HepG2 (cell line): ENCODE measurements around the gene VDAC2. TPM values are rescaled to one million over a fixed set of nuclear protein-coding genes. Genes with fewer than 3 reads are reported as not detected.

Source experiments
- ATAC-seq: fragments of 200-7000 bp; cut with Tn5 transposase; 3 replicates; pipeline ENCODE4 v1.9.1; 2020; ENCODE audit warnings: mild to moderate bottlenecking, moderate library complexity
- BruUV-seq: library from RNA; stranded (reverse); fragments of 400-500 nt; replicated peaks from 2 replicates; lab custom pipeline; 2021; lab: Mats Ljungman, UMichigan
- CTCF ChIA-PET: fragments of 300-600 bp; formaldehyde crosslinking; extraction: SDS; loops from one replicate; lab custom pipeline; 2021; ENCODE audit warnings: low total read pairs, inconsistent platforms, low intra/inter-chr PET ratio; lab: Yijun Ruan, JAX
- POLR2A ChIA-PET: fragments of 350-600 bp; sonication (Branson Sonifier 250); formaldehyde crosslinking; loops from one replicate; lab custom pipeline; 2020; ENCODE audit warnings: antibody characterized with exemption, inconsistent platforms; lab: Yijun Ruan, JAX
- DNase-seq: peaks from one replicate; pipeline ENCODE4 v3.0.0-alpha.2; 2015; ENCODE audit warnings: low spot score
- FAIRE-seq: peaks from 3 replicates; lab custom pipeline; 2011; peaks lifted over from hg19 to GRCh38; lab: Jason Lieb, UNC
- H2AFZ ChIP-seq: one replicate; pipeline ENCODE4 v1.6.1; 2011; ENCODE audit warnings: low read length, inconsistent platforms
- H3K27ac ChIP-seq: fragments of 300-600 bp; 3 replicates; pipeline ENCODE4 v1.8.0; 2011; ENCODE audit warnings: mixed run types, mild to moderate bottlenecking, mixed read lengths, low read length, inconsistent platforms; ENCODE audit not compliant: insufficient read depth; ENCODE audit errors: extremely low read length
- H3K27me3 ChIP-seq, 2 experiments: fragments of 200-600 bp in 1 of 2; 2 replicates in 1 of 2; 3 replicates in 1 of 2; pipeline versions ENCODE4 v1.6.0 to v1.8.0; 2011; ENCODE audit warnings: low read length in 2 of 2, mild to moderate bottlenecking in 2 of 2, moderate library complexity in 2 of 2, inconsistent platforms in 1 of 2; ENCODE audit not compliant: insufficient read depth in 2 of 2, control insufficient read depth in 1 of 2
- H3K36me3 ChIP-seq, 2 experiments: fragments of 200-600 bp in 1 of 2; replicated peaks in 1 of 2; 2 replicates in 1 of 2; 3 replicates in 1 of 2; pipeline versions ENCODE4 v1.5.1 to v1.8.0; 2011; ENCODE audit warnings: low read length in 2 of 2, inconsistent platforms in 1 of 2; ENCODE audit not compliant: insufficient read depth in 2 of 2, control insufficient read depth in 1 of 2
- H3K4me1 ChIP-seq: 2 replicates; pipeline ENCODE4 v1.5.1; 2012; ENCODE audit warnings: low read length, inconsistent platforms; ENCODE audit not compliant: insufficient read depth
- H3K4me2 ChIP-seq: 2 replicates; pipeline ENCODE4 v1.6.0; 2011; ENCODE audit warnings: low read depth, low read length, inconsistent platforms
- H3K4me3 ChIP-seq, 3 experiments: fragments of 200-600 bp in 1 of 3; sonication (generic), shearing (Covaris generic) in 1 of 3; replicated peaks in 1 of 3; 2 replicates each; pipeline ENCODE4 v1.5.1; 2011 to 2016; ENCODE audit warnings: low read length in 3 of 3, inconsistent platforms in 2 of 3, low read depth in 2 of 3, mild to moderate bottlenecking in 2 of 3, control low read depth in 1 of 3, mixed read lengths in 1 of 3; ENCODE audit not compliant: insufficient read depth in 1 of 3
- H3K79me2 ChIP-seq: one replicate; pipeline ENCODE4 v1.6.1; 2011; ENCODE audit warnings: low read length, inconsistent platforms; ENCODE audit not compliant: insufficient read depth
- H3K9ac ChIP-seq: 2 replicates; pipeline ENCODE4 v1.6.0; 2011; ENCODE audit warnings: mild to moderate bottlenecking, low read depth, low read length, inconsistent platforms; ENCODE audit not compliant: insufficient read depth
- H3K9me3 ChIP-seq: 2 replicates; pipeline ENCODE4 v1.5.1; 2012; ENCODE audit warnings: mild to moderate bottlenecking, low read length
- H4K20me1 ChIP-seq: 2 replicates; pipeline ENCODE4 v1.6.0; 2011; ENCODE audit warnings: inconsistent platforms, mild to moderate bottlenecking, low read length, moderate library complexity; ENCODE audit not compliant: insufficient read depth
- BRD4 ChIP-seq: sonication (generic); formaldehyde crosslinking; IDR thresholded peaks from 2 replicates; pipeline ENCODE4 v1.4.0; 2020; ENCODE audit warnings: missing genetic modification reagents
- WGBS: methylation state at CpG from one replicate; pipeline ENCODE4 v1.1.6; 2017; ENCODE audit warnings: low lambda C conversion rate; 5-methylcytosine and 5-hydroxymethylcytosine counted together
- in situ Hi-C: cut with HindIII; loops from 2 replicates; pipeline ENCODE4 v1.10.0; 2017; ENCODE audit warnings: low pct_unique_long_range_greater_than_20kb; ENCODE audit not compliant: extremely low pct_ligation_motif_present
- intact Hi-C: fragments of 100-400 bp; cut with micrococcal nuclease; formaldehyde crosslinking; loops from one replicate; pipeline ENCODE4 v1.10.0; 2022; ENCODE audit not compliant: unreplicated experiment
- polyA plus RNA-seq, 8 experiments: library from polyadenylated mRNA; depleted of rRNA in 3 of 8; stranded (reverse) in 7 of 8; unstranded in 1 of 8; fragments of >200 nt; fragmentation: Illumina TruSeq in 4 of 8; extraction: Trizol in 4 of 8; gene quantifications; 2 replicates each; pipeline versions ENCODE4 v1.2.1 to v1.2.3, GENCODE V29; 2011 to 2016; ENCODE audit warnings: low read depth in 4 of 8, missing spikeins in 1 of 8, mixed read lengths in 1 of 8; ENCODE audit not compliant: insufficient read depth in 1 of 8
- total RNA-seq, 5 experiments: library from RNA; depleted of rRNA; stranded (reverse); fragments of >200 nt; fragmentation: Illumina TruSeq; extraction: Trizol; gene quantifications; 2 replicates each; pipeline ENCODE4 v1.2.3, GENCODE V29; 2016; ENCODE audit warnings: low read depth in 1 of 5
- TF ChIP-seq, protein P1 (sequence below): sonication (generic); formaldehyde crosslinking; IDR thresholded peaks from 2 replicates; pipeline ENCODE4 v1.4.0; 2020; ENCODE audit warnings: missing genetic modification reagents, borderline replicate concordance
- TF ChIP-seq, protein P2 (sequence below): sonication (generic); formaldehyde crosslinking; IDR thresholded peaks from 2 replicates; pipeline ENCODE4 v1.4.0; 2020; ENCODE audit warnings: missing genetic modification reagents

VDAC2 gene
- total and polyA plus RNA-seq, 2 of the 13 experiments (the other 11 are each of a cell fraction or from before 2014, with no cell fraction given), result 67.9 to 222 TPM

DNA sequence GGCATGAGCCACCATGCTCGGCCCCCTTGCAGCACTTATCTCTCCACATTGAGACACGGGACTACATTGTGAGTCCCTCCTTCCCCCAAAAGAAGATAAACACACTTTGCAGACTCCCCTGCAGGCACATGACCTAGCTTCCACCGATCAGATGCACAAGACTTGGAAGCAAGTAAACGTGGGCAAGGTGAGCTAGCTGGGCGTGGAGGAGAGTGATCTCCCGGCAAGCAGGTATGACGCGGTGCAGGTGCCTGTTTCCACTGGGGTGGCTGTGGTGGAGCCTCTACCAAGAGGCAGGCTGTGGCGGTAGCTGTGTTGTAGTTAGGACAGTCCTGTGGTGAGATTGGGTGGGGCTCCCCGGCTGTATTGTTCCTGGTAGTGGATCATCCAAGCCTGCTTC lies 32.8 kb downstream of the VDAC2 start:
- Histone ChIP-seq H3K9ac (no peak overlapping the region), H3K27me3 (peaks cover 0 to 1% of the 10 kb centered on the region in 2 experiments; a peak in 1 of 5 replicates), H3K36me3 (no peaks in the 10 kb centered on the region), H4K20me1 (no peaks in the 10 kb centered on the region), H2AFZ (no peak overlapping the region), H3K79me2 (no peaks in the 10 kb centered on the region), H3K27ac (no peak overlapping the region), H3K9me3 (no peaks in the 10 kb centered on the region), H3K4me2 (no peak overlapping the region), H3K4me1 (peaks cover 50% of the 10 kb centered on the region), H3K4me3 (no peak overlapping the region)
- intact Hi-C loops, result no loop called here
- in situ Hi-C loops, result no loop called here
- BruUV-seq, result no TSS peak
- ChIA-PET CTCF (no interaction called here), POLR2A (interaction anchor here (1.2 kb wide), 1 partner anchor 16 kb away, joined by 3 read pairs; no protein-coding TSS in a partner anchor)
- 53% methylated on average over 8 of the region's 10 CpGs for WGBS
- DNase-seq (no peak), FAIRE-seq (no peak), ATAC-seq (no peak)
- TF ChIP-seq, protein P1, sequence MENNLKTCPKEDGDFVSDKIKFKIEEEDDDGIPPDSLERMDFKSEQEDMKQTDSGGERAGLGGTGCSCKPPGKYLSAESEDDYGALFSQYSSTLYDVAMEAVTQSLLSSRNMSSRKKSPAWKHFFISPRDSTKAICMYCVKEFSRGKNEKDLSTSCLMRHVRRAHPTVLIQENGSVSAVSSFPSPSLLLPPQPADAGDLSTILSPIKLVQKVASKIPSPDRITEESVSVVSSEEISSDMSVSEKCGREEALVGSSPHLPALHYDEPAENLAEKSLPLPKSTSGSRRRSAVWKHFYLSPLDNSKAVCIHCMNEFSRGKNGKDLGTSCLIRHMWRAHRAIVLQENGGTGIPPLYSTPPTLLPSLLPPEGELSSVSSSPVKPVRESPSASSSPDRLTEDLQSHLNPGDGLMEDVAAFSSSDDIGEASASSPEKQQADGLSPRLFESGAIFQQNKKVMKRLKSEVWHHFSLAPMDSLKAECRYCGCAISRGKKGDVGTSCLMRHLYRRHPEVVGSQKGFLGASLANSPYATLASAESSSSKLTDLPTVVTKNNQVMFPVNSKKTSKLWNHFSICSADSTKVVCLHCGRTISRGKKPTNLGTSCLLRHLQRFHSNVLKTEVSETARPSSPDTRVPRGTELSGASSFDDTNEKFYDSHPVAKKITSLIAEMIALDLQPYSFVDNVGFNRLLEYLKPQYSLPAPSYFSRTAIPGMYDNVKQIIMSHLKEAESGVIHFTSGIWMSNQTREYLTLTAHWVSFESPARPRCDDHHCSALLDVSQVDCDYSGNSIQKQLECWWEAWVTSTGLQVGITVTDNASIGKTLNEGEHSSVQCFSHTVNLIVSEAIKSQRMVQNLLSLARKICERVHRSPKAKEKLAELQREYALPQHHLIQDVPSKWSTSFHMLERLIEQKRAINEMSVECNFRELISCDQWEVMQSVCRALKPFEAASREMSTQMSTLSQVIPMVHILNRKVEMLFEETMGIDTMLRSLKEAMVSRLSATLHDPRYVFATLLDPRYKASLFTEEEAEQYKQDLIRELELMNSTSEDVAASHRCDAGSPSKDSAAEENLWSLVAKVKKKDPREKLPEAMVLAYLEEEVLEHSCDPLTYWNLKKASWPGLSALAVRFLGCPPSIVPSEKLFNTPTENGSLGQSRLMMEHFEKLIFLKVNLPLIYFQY (CRISPR knock-in tag), result no peak
- TF ChIP-seq, protein P2, sequence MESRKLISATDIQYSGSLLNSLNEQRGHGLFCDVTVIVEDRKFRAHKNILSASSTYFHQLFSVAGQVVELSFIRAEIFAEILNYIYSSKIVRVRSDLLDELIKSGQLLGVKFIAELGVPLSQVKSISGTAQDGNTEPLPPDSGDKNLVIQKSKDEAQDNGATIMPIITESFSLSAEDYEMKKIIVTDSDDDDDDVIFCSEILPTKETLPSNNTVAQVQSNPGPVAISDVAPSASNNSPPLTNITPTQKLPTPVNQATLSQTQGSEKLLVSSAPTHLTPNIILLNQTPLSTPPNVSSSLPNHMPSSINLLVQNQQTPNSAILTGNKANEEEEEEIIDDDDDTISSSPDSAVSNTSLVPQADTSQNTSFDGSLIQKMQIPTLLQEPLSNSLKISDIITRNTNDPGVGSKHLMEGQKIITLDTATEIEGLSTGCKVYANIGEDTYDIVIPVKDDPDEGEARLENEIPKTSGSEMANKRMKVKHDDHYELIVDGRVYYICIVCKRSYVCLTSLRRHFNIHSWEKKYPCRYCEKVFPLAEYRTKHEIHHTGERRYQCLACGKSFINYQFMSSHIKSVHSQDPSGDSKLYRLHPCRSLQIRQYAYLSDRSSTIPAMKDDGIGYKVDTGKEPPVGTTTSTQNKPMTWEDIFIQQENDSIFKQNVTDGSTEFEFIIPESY, result peak; percentile 40; the same call in 1 of the 2 replicates
- TF ChIP-seq BRD4 (CRISPR knock-in tag), result no peak
